Retina (tissue), 1 donor: ENCODE measurements around the gene SLC2A2.

ENCODE experiments used
- DNase-seq: peaks from one replicate; pipeline ENCODE4 v3.0.0-alpha.2; 2016

The SLC2A2 gene

GRCh38 chr3:171028025-171028778, 1.7 kb upstream of the SLC2A2 start:
- DNase-seq: peak; percentile 81

DNA sequence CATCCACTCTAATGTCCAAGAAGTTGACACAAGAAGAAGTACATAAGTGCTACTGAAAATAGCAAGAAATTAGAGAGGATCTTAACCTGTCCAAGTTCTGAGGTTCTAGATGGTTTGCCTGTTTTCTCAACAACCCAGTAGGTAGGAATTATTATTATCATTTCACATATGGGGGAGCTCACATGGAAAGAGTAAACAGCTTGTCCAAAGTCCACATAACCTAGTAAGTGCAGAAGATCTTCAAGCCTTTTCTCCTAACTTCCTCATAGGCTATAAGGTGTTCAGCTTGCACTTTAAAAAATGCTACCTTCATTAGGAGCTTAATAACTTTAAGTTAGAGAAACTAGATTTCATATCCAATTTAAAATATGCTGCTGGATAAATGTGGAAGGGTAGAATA, 3.0 kb downstream of the SLC2A2 start:
- no peak for DNase-seq

DNA sequence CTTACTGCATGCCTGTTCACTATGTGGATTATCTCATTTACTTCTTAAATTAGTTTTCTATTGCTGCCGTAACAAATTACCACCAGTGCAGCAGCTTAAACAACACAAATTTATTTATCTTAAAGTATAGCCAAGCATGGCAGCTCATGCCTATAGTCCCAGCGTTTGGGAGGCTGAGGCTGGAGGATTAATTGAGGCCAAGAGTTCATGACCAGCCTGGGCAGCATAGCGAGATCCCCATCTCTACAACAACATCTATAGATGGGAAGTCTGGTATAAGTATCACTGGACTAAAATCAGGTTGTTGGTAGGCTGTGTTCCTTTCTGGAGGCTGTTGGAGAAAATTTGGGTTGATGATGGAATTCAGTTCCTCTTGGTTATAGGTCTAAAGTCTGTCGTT, 5.1 kb downstream of the SLC2A2 start:
- DNase-seq: no peak

GRCh38 chr3:171018156-171018935, 8.2 kb downstream of the SLC2A2 start:
- no peak for DNase-seq

DNA sequence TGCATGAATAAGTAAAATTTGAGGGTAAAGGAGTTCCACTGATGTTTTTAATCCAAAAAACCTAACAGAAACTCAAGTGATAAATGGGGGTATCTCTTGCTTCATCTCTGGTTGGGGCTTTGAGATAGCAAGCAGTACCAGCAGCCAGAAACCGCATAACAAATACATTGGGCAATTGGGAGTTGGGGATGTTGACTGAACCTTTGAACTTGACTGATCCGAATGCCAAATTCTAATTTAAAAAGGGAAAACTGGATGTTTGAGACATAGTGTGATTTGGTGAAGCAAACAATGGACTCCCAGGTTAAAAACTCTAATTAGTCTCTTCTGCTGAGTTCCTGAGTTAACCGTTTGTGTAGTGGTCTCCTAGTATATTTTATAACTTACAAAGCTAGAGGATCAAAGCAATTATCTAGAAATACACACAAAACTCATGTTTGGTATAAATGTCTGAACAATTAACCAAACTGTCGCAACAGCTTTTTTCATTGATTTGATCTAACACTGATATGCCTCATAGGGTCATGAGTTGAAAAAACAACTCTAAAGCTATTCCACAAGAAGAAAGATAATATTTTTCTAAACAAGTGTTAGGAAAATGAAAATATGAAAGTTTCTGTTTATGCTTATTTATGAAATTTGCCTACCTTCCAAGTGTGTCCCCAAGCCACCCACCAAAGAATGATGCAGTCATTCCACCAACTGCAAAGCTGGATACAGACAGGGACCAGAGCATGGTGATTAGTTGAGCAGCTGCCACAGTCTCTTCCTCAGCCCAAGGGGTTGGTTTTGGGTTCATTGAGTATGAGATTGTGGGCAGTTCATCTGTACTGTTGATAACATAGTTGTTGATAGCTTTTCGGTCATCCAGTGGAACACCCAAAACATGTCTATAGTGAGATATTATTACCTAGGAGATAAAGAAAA, 12.4 kb downstream of the SLC2A2 start:
- no peak for DNase-seq

DNA sequence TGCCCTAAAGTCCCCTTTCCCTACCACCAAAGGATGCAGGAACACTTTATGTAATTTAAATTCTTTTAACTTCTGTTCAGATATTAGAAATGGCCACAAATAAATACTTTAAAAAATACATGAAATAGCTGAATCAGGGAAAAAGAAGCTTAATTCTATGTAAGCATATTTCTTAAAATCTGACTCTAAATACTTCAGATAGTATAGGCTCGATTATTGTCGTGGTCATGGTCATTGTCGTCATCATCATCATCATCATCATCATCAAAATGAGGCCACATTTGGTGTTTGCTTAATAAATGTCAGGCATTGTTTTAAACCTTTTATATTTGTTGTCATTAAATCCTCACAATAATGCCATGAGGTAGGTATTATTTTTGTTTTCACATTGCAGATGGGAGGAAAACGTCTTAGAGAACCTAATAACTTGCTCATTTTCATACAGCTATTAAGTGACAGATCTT, 14.6 kb downstream of the SLC2A2 start:
- DNase-seq: no peak

GRCh38 chr3:171011109-171011872, 15.2 kb downstream of the SLC2A2 start:
- DNase-seq: no peak

DNA sequence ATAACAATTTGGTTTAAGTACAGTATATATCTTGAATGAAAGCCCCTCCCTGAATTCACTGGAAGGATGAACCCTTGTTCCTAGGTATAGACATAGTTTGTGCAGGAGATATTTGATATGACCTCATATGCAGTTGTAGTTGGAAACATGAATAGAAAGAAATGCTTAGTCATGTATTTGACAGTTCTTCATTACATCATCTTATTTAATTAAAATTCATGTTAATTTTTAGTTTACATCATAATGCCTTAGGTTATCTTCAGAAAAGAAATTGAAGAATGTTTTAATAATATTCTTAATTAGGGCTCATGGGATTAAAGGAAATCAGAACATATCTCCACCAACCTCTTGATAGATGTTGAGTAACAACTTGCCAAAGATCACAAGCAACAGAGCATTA, 19.2 kb downstream of the SLC2A2 start:
- no peak for DNase-seq

DNA sequence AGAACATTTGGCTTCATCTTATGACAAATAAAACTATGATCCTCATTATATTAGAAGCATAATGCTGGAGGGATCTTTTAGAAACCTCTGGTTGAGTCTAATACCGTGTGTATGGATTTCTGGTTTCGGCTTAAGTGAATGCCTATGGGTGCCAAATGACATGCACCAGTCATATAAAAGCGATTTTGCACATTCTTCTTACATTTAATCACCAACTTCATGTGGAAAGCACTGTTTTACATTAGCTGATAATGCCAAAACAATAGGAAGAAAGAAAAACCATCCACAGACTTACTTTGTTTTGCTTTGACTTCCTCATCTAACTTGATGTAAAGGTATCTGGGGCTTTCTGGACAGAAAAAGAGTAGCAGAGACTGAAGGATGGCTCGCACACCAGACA, 20.9 kb downstream of the SLC2A2 start:
- no peak for DNase-seq

- DNase-seq: no peak
These were observed 24.4 kb downstream of the SLC2A2 start for GRCh38 chr3:171001957-171002694.

DNA sequence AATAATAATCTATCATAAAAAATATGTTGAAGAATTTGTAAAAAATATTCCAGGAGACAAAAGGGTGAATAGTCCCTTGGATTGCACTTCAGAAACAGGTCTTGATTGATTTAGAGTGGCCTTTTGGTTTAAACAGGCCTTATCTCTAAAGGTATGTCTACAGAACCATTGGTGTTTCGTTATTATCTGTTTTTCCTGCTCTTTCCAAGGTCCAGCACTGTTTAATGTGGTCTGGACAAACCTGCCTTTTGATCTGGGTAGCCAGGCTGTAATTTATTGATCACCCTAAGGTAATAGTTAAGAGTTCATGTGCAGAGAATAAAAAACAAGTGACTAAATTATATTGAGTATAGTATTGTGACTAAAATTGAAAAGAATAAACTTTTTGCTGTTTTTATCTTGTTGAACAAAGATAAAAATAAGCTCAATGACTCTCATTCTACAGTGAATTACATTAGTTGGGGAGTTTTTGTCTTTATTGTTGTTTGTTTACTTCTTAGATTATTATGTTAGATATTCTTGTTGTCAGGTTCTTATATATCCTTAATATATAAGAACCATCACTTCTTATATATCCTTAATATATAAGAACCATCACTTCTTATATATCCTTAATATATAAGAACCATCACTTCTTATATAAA, 25.1 kb downstream of the SLC2A2 start:
- no peak for DNase-seq

DNA sequence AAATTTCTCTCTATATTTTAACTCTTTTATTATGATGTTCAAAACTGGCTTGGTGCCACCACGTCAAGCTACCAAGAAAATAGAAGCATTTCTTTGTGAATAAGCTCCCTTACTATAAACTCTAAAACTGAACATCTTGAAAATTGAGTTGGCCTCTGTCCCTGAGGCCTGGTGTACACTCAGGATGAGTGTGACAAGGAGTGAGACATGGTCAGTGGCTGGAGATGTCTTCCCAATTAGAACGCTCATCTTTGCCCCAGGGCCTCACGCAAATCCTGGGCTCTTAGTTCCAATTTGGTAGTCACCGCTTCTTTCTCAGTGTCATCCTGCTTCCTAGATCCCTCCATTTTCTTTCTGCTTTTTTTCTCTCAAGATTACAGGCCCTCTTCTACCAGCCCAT, 26.2 kb downstream of the SLC2A2 start:
- no peak for DNase-seq

DNA sequence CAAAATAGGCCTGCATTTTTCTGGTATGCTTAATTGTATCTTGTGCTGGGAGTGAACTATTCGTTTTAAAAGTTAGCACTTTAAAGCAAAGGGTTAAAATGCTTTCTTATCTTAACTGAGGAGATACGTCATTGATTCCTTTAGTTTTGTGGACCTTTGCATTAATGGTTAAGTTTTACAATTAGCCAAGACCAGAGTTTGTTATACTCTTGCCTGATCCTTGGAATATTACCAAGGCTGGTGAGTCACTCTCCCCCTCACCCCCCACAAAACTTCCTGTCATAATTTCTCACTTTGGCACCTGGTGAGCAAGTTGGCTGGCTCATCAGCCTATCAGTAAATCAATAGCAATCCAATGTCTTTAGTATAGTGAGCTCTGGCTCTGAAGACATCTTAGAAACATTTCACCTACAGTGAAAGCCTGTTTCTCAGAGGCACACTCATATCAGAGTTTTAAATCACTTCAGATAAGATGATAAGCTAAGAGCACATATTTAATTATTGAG, 26.7 kb downstream of the SLC2A2 start:
- no peak for DNase-seq

GRCh38 chr3:170997961-170998913, 28.3 kb downstream of the SLC2A2 start:
- DNase-seq: no peak

DNA sequence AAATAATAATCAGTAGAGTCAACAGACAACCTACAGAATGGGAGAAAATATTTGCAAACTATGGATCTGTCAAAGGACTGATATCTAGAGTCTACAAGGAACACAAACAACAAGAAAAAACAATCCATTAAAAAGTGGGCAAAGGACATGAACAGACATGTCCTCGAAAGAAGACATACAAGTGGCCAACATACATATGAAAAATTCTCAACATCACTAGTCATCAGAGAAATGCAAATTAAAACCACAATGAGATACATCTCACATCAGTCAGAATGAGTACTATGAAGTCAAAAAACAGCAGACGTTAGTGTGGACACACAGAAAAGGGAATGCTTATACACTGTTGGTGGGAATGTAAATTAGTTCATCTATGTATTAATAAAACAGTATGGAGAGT, 33.7 kb downstream of the SLC2A2 start:
- no peak for DNase-seq

GRCh38 chr3:170991664-170992063, 34.9 kb downstream of the SLC2A2 start:
- DNase-seq: no peak

DNA sequence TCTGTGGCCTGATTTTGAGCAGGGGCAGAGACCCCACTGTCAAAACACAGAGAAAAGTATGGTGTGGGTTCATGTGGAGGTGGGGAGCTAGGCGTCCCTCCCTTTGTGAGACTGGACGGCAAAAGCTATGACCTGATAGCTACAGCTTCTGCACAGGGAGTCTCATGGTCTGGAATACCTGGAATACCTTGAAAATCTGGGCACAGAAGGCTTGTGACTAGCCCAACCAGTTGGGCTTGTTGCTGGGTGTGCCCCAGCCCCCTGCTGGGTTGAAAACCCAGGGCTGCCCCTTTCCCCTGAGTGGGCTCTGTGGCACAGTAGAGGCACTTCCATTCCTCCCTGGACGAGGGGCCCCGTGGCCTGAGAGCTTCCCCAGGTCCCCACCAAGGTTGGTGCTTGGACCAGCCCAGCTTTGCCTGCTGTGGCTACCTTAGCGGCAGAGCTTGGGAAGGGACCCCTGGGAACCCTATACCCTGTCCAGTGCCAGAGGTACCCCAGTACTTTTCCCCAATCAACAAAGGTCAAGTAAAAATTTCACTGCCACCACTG, 37.3 kb downstream of the SLC2A2 start:
- DNase-seq: no peak

DNA sequence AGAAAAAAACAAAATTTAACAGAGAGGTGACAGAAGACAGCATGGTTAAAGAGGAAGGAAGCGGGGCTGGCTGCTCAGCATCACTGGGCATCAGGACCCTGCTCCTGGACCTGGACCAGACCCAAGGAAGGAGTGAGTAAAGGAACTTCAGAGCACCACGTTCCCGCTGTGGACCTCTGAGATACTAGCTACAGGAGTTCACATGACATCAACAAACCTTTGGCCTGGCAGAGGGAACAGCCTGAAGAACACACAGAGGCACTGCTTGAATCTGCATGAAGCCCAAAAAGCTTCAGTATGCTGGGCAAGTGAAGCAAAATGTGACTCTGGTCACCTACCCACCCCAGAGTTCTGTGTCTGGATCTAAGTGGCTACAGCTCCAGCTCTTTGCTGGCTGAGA, 38.1 kb downstream of the SLC2A2 start:
- no peak for DNase-seq

GRCh38 chr3:170985304-170985703, 41.2 kb downstream of the SLC2A2 start:
- no peak for DNase-seq
